A673 (cell line): Measurements from ENCODE around the gene ADI1.

Experiments used
- CTCF ChIP-seq: fragments of 300-800, 200-600 bp; sonication (generic); conservative IDR thresholded peaks from 2 replicates; pipeline ENCODE4 v1.5.1; 2017; ENCODE audit warnings: low read depth, mild to moderate bottlenecking, antibody characterized with exemption, low read length, moderate library complexity, mixed read lengths
- EZH2 ChIP-seq: fragments of 200-600 bp; sonication (generic); IDR thresholded peaks from 2 replicates; pipeline ENCODE4 v1.6.1; 2017; ENCODE audit warnings: borderline replicate concordance, low read depth, mild to moderate bottlenecking, mixed read lengths, antibody characterized with exemption, low read length; ENCODE audit not compliant: poor library complexity, severe bottlenecking

GRCh38 chr2:3481736-3482362 is 37.5 kb downstream of the ADI1 start:
- TF ChIP-seq CTCF (no peak), EZH2 (no peak)
